Upper lobe of left lung (tissue), 6 donors: ENCODE results near the gene PNRC2. TPM values are rescaled to one million over a fixed set of nuclear protein-coding genes. Genes with fewer than 3 reads are reported as not detected.

Experiments used
- ATAC-seq, 2 donors: fragments of 200-7000 bp; cut with Tn5 transposase; one replicate each; pipeline ENCODE4 v1.9.1; 2022; ENCODE audit warnings: mild to moderate bottlenecking in 2 of 2, moderate library complexity in 2 of 2; ENCODE audit not compliant: low FRiP score in 2 of 2
- DNase-seq, 2 donors: peaks; one replicate each; pipeline ENCODE4 v3.0.0-alpha.2; 2019 to 2020
- H3K27ac ChIP-seq, 4 donors: fragments of 200-600 bp; sonication (generic); one replicate each; pipeline ENCODE4 v1.5.1; 2016 to 2019
- H3K27me3 ChIP-seq, 4 donors: fragments of 200-600 bp; sonication (generic); one replicate each; pipeline ENCODE4 v1.5.1; 2017 to 2019
- H3K36me3 ChIP-seq, 4 donors: fragments of 200-600 bp; sonication (generic); one replicate each; pipeline ENCODE4 v1.5.1; 2016 to 2019
- H3K4me1 ChIP-seq, 4 donors: fragments of 200-600 bp; sonication (generic); one replicate each; pipeline ENCODE4 v1.5.1; 2018 to 2019
- H3K4me3 ChIP-seq, 4 donors: fragments of 200-600 bp; sonication (generic); one replicate each; pipeline ENCODE4 v1.5.1; 2017 to 2019; ENCODE audit warnings: mild to moderate bottlenecking in 2 of 4, moderate library complexity in 1 of 4
- H3K9me3 ChIP-seq, 4 donors: fragments of 200-600 bp; sonication (generic); one replicate each; pipeline ENCODE4 v1.5.1; 2018 to 2019
- EP300 ChIP-seq, 4 donors: sonication (generic); formaldehyde crosslinking; IDR thresholded peaks; one replicate each; pipeline ENCODE4 v1.5.1; 2017; ENCODE audit warnings: antibody characterized with exemption in 4 of 4, control low read depth in 2 of 4
- POLR2A ChIP-seq, 4 donors: fragments of 450-650 bp; IDR thresholded peaks; one replicate each; pipeline ENCODE4 v1.5.1; 2016 to 2017; ENCODE audit warnings: antibody characterized with exemption in 4 of 4, mild to moderate bottlenecking in 2 of 4
- POLR2AphosphoS5 ChIP-seq, 2 donors: sonication (generic); formaldehyde crosslinking; IDR thresholded peaks; one replicate each; pipeline ENCODE4 v1.5.1; 2017; ENCODE audit warnings: antibody characterized with exemption in 2 of 2
- WGBS, 2 donors: methylation state at CpG; one replicate each; pipeline ENCODE4 v1.1.5; 2017 to 2018; 5-methylcytosine and 5-hydroxymethylcytosine counted together
- total RNA-seq, 6 donors: library from RNA; depleted of rRNA in 4 of 6; stranded (reverse); fragments of >200 nt in 4 of 6; gene quantifications; one replicate each; pipeline versions ENCODE4 v1.1.0 to v1.2.1, GENCODE V29; 2016 to 2021
- TF ChIP-seq, protein P1 (sequence below), 6 experiments: fragments of 450-650 bp in 4 of 6; fragments of 200-600 bp in 2 of 6; sonication (generic) in 2 of 6; IDR thresholded peaks; one replicate each; pipeline ENCODE4 v1.5.1; 2016 to 2019; ENCODE audit warnings: antibody characterized with exemption in 6 of 6
- donor health status: DM: no; HTN: no; CAD: no; lungs with moderate emphysema.
- donor health status: DM: no; HTN: yes; CAD: no; lungs with severe emphysema.

Gene PNRC2
- total RNA-seq, 6 donors from 2014 or later, result 101 to 892 (median 139) TPM

DNA sequence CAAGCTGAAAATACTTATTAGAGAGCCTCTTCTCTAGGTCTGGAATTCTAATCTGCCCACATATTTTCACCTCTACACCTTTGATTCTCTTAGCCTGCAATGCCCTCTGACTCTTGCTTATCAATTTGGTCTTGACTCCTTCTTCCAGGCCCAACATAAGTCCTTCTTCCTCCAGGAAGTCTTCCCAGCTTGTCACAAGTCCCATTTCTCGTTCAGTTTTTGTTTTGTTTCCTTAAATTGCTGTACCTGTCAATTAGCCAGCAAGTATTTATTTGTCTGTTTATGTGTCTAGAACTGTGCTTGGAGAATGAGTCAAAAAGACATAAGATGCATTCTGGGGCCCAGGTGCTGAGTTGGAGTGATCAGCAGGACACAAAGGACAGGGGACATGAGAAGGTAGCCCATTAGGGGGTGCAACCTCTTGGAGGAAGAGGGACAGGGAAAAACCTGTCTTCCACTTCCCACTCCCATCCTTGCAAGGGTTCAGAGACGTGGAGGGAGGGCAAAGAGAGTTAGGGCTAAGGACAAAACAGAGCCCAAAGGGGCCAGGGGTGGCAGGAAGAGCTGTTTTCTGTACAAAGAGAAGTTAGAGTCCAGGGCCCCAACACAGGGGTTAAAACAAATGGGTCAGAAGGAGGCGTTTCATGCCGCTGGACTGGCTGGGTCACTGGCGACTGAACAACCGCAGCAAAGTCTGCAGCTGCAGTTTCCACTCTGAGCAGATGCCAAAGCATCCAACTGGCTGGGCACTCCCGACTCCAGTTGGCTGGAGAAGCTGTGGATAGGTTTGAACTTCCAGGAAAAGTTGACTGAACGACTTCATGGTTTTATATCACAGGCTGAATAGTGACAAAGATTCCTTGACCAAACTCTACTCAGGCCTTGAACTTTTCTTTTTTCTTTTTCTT, 35.8 kb upstream of the PNRC2 start:
- Histone ChIP-seq H3K36me3 (no peaks in the 10 kb centered on the region), H3K9me3 (no peaks in the 10 kb centered on the region), H3K27ac (no peak overlapping the region), H3K4me1 (peaks cover 7 to 15% (median 12%) of the 10 kb centered on the region in 4 donors), H3K4me3 (no peak overlapping the region), H3K27me3 (no peaks in the 10 kb centered on the region)
- DNase-seq (no peak), ATAC-seq (peak in 1 of 2 donors; percentile 29)
- TF ChIP-seq EP300 (IDR thresholded peaks at IDR 0.05) (no peak), POLR2AphosphoS5 (IDR thresholded peaks at IDR 0.05) (no peak), POLR2A (IDR thresholded peaks at IDR 0.05) (no peak)
- TF ChIP-seq, protein P1, sequence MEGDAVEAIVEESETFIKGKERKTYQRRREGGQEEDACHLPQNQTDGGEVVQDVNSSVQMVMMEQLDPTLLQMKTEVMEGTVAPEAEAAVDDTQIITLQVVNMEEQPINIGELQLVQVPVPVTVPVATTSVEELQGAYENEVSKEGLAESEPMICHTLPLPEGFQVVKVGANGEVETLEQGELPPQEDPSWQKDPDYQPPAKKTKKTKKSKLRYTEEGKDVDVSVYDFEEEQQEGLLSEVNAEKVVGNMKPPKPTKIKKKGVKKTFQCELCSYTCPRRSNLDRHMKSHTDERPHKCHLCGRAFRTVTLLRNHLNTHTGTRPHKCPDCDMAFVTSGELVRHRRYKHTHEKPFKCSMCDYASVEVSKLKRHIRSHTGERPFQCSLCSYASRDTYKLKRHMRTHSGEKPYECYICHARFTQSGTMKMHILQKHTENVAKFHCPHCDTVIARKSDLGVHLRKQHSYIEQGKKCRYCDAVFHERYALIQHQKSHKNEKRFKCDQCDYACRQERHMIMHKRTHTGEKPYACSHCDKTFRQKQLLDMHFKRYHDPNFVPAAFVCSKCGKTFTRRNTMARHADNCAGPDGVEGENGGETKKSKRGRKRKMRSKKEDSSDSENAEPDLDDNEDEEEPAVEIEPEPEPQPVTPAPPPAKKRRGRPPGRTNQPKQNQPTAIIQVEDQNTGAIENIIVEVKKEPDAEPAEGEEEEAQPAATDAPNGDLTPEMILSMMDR (IDR thresholded peaks at IDR 0.05), result no peak
- 49 to 51% methylated on average over 8 of the region's 8 CpGs for WGBS, 2 donors

DNA sequence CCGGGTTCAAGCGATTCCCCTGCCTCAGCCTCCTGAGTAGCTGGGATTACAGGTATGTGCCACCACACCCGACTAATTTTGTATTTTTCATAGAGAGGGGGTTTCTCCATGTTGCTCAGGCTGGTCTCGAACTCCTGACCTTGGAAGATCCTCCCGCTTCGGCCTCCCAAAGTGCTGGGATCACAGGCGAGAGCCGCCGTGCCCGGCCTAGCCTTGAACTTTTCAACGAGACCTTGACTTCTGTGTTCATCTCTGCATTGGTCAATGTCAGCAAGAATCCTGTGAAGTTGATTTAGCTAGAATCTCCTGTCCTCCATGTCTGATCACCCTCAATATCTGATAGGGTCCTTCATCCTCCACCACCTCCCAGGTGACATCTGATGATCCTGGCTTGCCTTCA, 35.0 kb upstream of the PNRC2 start:
- Histone ChIP-seq H3K36me3 (no peaks in the 10 kb centered on the region), H3K4me3 (no peak overlapping the region), H3K4me1 (peaks cover 6 to 12% (median 11%) of the 10 kb centered on the region in 4 donors), H3K9me3 (no peaks in the 10 kb centered on the region), H3K27ac (no peak overlapping the region), H3K27me3 (no peaks in the 10 kb centered on the region)
- TF ChIP-seq, protein P1 (IDR thresholded peaks at IDR 0.05), result no peak
- TF ChIP-seq EP300 (IDR thresholded peaks at IDR 0.05) (no peak), POLR2AphosphoS5 (IDR thresholded peaks at IDR 0.05) (no peak)
- DNase-seq, result peak in 1 of 2 donors; percentile 67
- no peak for ATAC-seq
- WGBS, 2 donors, result 95% methylated on average over 10 to 11 of the region's 11 CpGs

DNA sequence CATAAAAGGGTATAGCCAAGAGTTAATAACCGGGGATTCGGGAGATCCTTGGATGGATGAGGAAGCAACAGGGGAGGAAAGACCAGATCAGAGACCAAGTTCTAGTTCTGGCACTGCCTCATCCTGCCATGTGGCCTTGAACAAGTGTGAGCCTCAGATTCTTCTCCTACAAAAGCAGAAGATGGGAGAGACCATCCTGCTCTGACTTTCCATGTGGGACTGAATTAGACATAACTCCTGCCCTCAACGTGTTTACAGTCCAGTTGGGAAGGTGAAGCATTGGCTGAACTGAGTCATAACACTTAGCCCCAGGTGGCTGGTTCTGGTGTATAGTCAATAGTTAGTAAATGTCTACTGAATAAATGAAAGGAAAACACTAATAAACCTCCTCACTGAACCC, 34.3 kb upstream of the PNRC2 start:
- no peaks in the 10 kb centered on the region for H3K27me3 ChIP-seq
- no peak for ATAC-seq
- H3K4me3 ChIP-seq, result no peak overlapping the region
- no peaks in the 10 kb centered on the region for H3K36me3 ChIP-seq
- H3K27ac ChIP-seq, result no peak overlapping the region
- WGBS, 2 donors, result 78 to 89% methylated on average over 3 of the region's 3 CpGs
- no peaks in the 10 kb centered on the region for H3K9me3 ChIP-seq
- no peak for TF ChIP-seq EP300 (IDR thresholded peaks at IDR 0.05)
- DNase-seq, result no peak
- peaks cover 0 to 6% (median 5%) of the 10 kb centered on the region in 4 donors for H3K4me1 ChIP-seq

DNA sequence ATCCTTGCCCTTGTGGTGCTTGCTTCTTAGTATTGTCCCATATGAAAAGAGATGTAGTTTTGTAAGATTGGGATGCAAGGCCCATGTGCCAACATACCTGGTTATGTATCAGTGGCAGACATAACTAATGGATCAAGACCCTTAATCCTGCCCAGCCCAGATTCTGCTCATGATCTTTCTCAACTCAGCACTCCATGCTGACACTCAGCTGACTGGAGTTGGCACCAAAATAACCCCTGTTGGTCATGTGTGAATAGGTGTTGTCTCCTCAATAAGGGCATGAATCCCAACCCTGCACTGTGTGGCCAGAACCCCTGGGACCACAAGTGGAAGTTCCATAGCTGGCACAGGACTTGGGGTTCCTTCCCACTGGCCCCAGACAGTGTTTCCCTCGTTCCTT, 32.5 kb upstream of the PNRC2 start:
- DNase-seq (no peak), ATAC-seq (no peak)
- no peak overlapping the region for H3K27ac ChIP-seq
- no peaks in the 10 kb centered on the region for H3K36me3 ChIP-seq
- H3K27me3 ChIP-seq, result no peaks in the 10 kb centered on the region
- no peak overlapping the region for H3K4me3 ChIP-seq
- WGBS, 2 donors, result 82 to 83% methylated on average over 1 of the region's 1 CpG
- H3K9me3 ChIP-seq, result no peaks in the 10 kb centered on the region
- TF ChIP-seq POLR2AphosphoS5 (IDR thresholded peaks at IDR 0.05) (no peak), EP300 (IDR thresholded peaks at IDR 0.05) (no peak), POLR2A (IDR thresholded peaks at IDR 0.05) (no peak)
- TF ChIP-seq, protein P1 (IDR thresholded peaks at IDR 0.05), result no peak
- peaks cover 0 to 9% (median 0%) of the 10 kb centered on the region in 4 donors for H3K4me1 ChIP-seq

DNA sequence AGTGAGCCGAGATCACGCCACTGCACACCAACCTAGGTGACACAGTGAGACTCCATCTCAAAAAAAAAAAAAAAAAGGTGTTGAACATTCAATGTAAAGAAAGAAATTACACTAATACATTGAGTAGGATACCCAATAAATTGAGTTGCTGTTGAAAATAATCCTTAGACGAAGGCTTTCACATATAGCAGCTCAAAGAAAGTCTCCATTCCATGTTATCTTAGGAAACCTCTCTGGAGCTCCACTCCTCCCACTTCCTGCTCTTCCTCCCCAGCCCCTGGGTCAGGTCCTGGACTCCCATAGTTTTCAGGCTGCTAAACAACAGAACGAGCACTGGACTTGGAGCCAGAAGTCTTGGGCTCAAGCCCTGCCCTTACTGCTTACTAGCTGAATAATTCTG, 30.8 kb upstream of the PNRC2 start:
- no peaks in the 10 kb centered on the region for H3K36me3 ChIP-seq
- no peaks in the 10 kb centered on the region for H3K27me3 ChIP-seq
- no peaks in the 10 kb centered on the region for H3K9me3 ChIP-seq
- no peak for ATAC-seq
- no peak for DNase-seq
- TF ChIP-seq POLR2AphosphoS5 (IDR thresholded peaks at IDR 0.05), result no peak
- no peak for TF ChIP-seq POLR2A (IDR thresholded peaks at IDR 0.05)
- TF ChIP-seq, protein P1 (IDR thresholded peaks at IDR 0.05), result no peak
- TF ChIP-seq EP300 (IDR thresholded peaks at IDR 0.05), result no peak
- no peak overlapping the region for H3K4me3 ChIP-seq
- 84 to 88% methylated on average over 4 of the region's 4 CpGs for WGBS, 2 donors
- no peak overlapping the region for H3K27ac ChIP-seq
- peaks cover 0 to 9% (median 0%) of the 10 kb centered on the region in 4 donors for H3K4me1 ChIP-seq
